Left kidney (tissue), 2 donors: Measurements from ENCODE around the gene PIP5K1B. TPM values are rescaled to one million over a fixed set of nuclear protein-coding genes. Genes with fewer than 3 reads are reported as not detected.
"Not testable (repeated sequence)": the region's sequence is repeated elsewhere in the genome, so short reads cannot be mapped to it uniquely, and the experiment has no call there.

Experiments used
- DNase-seq: peaks from one replicate; pipeline ENCODE4 v3.0.0-alpha.2; 2013
- polyA plus RNA-seq: library from polyadenylated mRNA; unstranded; fragments of 120-200 nt; gene quantifications from one replicate; pipeline ENCODE4 v1.2.1, GENCODE V29; 2013; ENCODE audit not compliant: insufficient read length

The PIP5K1B gene
- polyA plus RNA-seq, 1 donor = 7.1 TPM

DNA sequence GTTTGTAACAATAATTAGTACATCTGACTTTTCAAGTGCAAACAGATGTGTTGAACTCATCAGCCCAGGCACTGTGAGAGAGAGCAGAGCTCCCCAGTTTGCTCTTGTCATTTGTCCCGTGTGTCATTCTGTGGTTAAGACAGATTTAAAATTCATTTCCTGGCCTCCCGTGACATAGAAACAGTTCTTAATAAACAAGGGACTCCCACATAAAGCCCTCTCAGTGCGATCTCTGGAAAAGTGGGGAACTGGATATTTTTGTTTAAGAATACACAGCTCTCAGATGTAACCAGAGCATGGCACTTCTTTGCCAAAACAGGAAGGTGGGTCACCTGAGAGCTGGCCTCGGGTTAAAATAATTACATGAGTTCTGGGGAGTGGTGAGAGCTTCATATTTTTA is 250.3 kb downstream of the PIP5K1B start:
- DNase-seq = peak; percentile 61

DNA sequence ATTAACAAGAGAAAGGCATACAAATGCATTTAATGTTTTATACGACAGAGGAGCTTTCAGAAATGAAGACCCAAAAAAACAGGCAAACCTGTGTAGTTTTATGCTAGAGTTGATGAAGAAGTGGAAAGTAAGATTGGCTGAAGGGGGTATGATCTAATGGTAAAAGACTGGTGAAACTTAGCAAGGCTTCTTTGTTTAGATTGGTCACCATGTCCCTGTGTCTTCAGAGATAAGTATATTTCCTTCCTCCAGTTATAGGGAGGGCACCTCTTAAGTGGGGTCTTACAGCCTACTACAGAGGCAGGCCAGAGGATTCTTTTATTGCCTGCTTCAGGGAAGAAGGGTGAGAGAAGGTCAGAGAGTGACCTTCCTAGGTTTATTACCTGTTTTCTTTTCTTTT is 252.4 kb downstream of the PIP5K1B start:
- no peak for DNase-seq

DNA sequence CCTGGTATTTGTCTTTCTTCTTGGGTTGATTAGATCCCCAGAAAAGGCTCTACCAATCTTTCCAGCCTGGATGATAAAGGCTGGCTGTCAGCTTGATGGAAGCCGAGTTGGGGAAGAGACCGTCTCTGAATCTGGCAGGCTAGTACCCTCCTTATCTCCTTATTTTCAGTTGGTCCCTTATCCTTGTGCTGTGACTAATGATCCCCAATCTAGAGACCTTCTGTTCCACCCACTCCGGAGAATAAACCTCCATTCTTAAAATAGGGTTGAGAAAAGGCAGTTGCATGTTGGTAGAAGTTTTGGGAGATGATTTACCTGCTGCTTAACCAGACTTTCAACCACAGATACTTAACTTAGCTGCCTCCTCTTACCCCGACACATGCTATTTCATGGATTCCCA is 256.5 kb downstream of the PIP5K1B start:
- DNase-seq = no peak

DNA sequence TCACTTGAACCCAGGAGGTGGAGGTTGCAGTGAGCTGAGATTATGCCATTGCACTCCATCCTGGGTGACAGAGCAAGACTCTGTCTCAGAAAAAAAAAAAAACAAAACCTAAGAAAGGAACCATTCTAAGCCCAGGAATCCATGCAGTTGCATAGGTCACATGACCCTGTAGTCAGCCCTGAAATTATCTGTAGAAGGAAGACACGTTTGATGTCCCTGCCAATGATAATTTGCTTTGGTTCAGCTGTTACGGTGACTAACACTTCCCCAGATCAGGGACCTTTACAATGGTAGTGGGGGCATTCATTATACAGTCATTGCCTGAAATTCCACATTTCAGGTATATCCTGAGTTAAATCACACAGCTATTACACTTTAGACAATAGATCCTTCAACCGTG is 258.4 kb downstream of the PIP5K1B start:
- DNase-seq = no peak

DNA sequence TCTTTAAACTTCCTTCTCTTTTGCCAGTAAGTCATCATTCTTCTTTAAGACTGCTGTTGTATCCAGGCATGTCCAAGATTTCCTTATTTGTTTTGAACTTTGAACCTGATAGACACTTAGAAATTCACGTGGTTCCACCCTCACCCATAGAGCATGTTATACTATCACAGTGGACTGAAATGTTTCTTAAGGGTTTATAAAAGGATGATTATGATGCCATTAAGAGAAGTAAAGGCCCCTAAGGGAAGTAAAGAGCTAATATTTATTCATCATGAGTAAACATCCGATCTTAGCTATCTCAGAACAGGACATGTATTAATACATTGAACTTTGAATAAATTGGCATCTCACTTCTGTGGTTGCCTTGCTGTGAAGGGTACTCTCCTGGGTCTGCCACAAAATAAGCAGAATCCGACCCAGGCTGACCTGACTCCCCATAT is 259.1 kb downstream of the PIP5K1B start:
- no peak for DNase-seq

DNA sequence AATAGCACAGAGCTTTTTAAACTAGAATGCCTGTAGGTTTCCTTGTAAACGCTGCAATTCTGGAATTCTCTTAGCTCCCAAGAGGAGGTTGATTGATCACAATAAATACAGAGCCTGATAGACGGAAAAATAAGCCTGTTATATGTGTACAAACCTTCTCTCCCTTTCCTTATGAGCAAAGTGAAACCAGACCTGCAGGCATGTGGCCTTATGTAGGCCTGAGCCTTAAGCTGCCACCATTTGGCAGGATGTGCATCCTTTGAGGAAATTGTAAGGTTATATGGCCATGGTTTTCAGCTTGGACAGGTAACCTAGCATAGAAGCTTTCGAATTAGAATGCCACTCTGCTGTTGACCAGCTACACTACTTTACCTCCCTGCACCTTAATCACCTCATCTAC is 259.7 kb downstream of the PIP5K1B start:
- no peak for DNase-seq

DNA sequence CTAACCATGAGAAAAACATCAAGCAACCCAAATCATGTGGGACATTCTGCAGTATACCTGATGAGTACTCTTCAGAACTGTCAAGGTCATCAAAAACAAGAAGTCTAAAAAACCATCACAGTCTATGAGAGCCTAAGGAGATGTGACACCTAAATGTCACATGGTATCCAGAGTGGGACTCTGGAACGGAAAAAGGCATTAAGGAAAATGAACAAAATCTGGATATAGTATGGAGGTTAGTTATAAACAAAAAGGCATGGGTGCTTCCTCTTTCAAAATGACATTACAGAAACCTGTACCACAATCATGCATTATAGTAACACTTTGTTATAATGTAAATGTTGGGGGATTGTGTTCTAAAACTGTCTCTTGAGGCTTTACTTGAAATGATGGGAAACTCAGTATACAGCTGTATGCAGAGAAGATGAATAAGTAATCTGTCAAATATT is 261.5 kb downstream of the PIP5K1B start:
- DNase-seq = no peak

DNA sequence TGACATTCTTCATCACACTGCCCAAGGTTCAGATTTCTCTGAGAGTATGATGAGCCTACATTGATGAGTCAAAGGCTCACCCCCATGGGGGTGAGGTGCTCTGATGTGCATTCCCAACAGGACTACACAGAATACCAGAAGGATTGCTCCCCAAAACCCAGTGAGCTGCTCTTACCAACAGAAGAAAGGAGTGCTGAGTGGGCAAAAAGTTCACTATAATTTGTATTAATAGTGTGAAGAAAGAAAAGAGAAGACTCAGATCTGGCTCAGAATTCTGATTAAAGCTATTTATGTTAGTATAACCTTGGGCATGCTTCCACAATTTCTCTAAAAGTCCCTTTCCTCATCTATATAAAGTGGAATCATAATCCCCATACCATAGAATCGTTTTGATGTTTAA is 262.8 kb downstream of the PIP5K1B start:
- DNase-seq = no peak

DNA sequence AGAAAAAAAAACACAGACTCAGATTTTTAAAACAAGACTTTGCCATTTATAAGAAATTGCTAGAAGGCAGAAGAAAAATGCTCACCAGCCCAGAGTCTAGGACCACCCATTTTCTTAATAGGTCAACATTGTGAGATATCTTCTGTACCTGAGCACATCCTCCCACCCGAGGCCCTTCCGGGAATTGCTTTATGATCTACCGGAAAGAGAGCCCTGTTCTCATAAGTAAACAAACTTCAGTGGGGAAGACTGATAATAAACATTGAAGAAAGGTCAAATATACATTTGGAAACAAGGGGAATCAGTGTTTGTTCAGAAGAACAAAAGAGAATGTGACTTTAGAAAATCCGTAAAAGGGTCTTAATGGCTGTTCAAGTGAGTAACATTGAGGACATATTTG is 264.5 kb downstream of the PIP5K1B start:
- DNase-seq = no peak

DNA sequence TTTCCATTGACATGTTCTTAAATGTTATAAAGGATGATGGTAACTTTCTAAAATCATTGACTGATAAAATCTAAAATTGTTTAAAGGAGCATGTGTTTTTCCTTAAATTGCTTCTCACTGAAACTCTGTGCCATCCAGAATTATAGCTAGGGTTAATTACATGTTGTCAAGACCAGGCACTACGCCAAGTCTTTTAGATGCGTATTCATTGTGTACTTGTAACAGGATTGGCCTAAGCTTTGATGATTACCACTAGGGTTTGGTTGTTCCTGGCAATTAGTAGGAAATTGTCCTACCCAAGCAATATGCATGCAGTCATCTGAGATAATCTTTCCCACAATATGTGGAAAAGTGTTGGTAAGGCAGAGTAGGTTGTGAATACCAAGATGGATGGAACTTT is 265.1 kb downstream of the PIP5K1B start:
- DNase-seq = no peak

DNA sequence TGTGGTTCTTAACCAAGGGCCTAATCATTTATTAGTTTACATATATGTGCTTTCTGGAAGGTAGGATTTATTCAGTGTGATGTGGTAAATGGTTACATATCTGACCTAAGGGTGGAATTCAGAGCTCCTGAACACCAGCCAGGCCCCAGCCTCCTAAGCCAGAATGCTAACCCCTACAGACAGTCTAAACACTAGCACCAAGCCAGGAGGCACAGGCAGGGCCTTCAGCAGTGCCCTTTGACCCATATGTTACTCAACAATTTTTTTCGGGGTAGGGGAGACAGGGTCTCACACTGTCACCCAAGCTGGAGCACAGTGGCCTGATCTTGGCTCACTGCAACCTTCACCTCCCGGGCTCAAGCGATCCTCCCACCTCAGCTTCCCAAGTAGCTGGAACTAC is 268.6 kb downstream of the PIP5K1B start:
- no peak for DNase-seq

DNA sequence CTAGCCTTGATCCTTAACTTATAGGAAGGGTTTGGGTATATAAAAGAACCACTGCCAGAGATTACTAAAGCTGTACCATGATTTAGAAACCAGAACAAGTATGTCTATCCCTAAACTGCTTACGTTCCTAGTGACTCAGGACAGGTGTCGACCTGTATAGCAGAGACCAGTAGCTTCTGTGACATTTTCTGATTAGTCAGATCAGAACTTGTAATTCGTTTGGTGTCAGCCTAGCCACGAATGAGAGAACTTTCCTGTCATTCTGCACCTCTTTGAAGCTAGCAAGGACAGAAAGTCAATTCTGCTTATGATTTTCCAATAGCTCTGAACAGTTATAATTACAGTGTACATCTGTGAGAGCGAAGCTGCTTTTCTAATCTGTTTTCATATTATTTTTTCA is 269.4 kb downstream of the PIP5K1B start:
- no peak for DNase-seq

DNA sequence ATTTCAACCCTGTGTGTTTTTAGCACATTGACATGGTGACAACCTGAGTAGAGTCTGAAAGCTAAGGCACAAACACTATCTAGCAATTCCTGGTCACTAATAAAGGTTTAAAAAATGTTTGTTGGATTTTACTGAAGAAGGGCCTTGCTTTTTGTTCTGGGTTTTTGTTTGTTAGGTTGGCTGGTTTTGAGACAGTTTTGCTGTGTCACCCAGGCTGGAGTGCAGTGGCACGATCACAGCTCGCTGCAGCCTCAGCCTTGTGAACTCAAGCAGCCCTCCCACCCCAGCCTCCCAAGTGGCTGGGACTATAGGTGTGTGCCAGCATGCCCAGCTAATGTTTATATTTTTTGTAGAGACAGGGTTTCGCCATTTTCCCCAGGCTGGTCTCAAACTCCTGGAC is 269.9 kb downstream of the PIP5K1B start:
- DNase-seq = no peak

DNA sequence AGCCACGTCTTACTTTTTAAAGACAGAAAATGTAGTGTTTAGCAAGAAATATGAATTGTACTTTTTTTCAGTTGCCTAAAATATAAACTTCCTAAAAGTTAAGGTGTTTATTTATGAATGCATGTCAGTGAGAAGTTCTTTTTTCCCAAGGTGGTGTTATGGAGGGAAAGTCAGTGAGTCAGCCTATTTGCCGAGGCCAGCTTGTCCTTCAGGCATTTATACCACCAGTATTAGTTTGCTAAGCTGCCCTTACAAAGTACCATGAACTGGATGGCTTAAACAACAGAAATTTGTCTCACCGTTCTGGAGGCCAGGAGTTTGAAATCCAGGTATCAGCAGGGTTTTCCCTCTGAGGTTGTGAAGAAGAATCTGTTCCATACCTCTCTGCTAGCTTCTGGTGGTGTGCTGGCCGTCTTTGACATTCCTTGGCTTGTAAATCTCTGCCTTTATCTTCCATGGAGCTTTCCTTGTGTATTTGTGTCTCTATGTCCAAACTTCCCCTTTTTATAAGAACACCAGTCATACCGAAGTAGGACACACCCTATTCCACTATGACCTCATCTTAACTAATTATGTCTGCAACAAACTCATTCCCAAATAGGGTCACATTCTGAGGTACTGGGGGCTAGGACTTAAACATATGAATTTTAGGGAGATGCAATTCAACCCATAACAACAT is 270.5 kb downstream of the PIP5K1B start:
- no peak for DNase-seq

DNA sequence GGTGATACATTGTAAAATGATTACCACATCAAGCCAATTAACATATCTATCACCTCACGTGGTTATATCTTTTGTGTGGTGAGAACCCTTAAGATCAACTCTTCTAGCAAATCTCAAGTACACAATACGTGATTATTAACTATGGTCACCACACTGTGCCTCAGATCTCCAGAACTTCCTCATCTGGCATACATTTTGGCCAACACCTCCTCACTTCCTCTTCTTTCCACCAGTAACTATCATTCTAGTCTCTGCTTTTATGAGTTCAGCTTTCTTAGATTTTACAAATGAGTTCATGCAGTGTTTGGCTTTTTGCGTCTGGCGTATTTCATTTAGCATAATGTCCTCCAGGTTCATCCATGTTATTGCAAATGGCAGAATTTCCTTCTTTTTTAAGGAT is 273.0 kb downstream of the PIP5K1B start:
- no peak for DNase-seq

DNA sequence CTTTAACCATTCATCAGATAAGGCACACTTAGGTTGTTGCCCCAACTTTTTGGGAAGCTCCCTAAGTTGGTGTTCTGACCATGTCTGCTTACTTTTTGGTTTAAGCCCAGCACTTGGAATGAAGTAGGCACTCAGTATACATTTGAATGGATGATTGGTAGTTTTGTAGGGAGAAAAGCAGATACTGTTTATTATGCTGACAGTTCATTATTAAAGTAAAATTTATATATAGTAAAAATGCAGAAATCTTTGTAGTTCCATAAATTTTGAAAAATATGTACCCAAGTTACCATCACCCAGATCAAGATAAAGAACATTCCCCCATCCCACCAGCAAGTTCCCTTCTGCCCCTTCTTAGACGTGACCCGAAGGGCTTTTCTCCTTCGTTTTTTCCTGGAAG is 273.5 kb downstream of the PIP5K1B start:
- no peak for DNase-seq

DNA sequence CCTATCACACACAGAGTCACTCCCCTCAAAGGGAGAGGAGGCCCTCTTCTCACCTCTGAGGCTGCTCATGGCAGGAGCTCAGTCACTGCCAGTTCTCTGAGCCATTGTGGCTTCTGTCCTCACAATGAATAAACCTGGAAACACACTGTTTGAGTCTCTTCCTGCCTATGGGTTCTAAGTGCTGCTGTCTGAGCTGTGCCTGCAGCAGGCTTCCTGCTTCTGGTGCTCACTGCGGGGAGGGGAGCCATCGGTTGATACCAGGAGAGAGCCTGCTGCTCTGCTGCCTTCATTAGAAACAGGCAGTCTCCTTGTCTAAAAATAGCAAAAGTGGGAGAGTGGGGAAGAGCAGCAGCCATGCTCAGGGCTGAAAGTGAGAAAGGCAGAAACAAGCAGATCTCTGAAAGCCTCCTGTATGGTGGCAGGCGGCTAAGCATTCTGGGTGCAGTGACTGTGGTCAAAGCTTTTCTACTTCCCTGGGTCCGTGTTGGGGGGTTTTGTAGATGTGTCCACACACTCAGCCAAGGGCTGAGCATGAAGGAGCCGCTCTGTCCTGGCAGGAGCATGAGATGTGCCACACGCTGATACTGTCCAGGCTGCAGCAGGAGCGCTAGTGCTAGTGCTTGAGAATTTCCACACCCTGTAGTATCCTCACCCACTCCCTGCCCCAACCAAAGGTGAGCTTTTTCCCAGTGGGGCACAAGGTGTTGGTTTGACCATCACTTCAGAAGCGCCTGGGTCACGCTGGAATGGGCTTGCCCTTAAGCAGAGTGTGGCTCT is 274.7 kb downstream of the PIP5K1B start:
- DNase-seq = no peak

DNA sequence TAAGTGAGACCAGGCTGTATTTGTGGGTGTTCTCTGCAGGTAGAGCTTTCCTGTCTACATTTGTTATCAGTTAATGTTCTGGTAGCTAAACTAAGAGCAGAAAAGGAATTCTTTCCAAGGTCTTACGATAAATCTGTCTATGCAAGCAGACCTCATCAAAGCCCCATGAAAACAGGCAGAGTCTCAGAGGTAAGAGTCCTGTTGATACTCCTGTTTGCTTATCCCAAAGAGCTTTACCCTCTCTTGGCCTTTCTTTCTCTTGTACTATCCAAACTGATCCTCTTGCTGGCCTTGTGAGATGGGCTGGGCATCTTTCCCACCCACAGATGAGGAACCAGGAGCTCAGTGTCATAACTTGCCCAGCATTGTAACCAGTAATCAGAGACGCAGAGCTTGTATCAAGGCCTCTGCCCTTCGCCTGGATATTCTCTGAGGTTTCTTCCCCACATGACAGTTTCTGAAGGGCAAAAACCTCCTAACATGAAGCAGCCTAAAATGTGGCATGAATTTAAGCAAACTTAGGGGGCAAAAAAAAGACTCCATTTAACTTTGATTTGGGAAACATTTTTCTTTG is 275.4 kb downstream of the PIP5K1B start:
- DNase-seq = no peak

DNA sequence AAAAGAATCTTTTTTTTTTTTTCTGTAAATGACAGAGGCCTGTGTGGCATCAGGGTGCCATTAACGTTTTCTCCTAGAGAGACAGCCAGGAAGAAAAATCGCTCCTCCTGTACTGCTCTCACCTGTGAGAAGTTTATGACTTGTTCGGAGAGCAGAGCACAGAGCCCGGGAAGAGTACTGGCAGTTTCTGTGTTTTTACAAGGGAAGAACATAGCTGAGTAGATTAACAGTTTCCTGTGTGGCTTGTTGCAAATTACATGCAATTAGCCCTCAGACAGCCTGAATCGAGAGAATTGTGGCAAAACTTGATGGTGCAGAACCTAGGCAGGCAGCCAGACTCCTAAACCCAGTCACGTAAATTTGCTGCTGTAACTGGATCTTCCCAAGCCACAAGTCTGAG is 276.7 kb downstream of the PIP5K1B start:
- DNase-seq = peak; percentile 70

DNA sequence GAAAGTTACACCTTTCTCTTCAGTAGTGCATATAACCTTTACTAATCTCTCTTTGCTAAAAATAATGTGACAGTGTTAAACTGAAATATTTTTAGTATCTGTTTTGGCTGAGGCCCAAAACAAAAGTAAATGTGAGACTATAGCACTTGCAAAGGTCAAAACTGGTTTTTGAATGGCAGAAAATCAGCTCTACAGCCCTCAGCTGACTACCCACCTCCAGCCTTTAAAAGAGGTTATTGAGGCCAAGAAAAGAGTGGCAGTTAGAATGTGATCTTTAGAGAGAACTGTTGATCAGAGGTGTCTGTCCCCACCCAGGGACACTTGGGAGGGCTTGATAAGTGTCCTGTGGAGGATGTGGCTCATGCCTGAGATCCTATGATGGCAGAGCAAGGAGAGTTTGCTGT is 278.0 kb downstream of the PIP5K1B start:
- no peak for DNase-seq

DNA sequence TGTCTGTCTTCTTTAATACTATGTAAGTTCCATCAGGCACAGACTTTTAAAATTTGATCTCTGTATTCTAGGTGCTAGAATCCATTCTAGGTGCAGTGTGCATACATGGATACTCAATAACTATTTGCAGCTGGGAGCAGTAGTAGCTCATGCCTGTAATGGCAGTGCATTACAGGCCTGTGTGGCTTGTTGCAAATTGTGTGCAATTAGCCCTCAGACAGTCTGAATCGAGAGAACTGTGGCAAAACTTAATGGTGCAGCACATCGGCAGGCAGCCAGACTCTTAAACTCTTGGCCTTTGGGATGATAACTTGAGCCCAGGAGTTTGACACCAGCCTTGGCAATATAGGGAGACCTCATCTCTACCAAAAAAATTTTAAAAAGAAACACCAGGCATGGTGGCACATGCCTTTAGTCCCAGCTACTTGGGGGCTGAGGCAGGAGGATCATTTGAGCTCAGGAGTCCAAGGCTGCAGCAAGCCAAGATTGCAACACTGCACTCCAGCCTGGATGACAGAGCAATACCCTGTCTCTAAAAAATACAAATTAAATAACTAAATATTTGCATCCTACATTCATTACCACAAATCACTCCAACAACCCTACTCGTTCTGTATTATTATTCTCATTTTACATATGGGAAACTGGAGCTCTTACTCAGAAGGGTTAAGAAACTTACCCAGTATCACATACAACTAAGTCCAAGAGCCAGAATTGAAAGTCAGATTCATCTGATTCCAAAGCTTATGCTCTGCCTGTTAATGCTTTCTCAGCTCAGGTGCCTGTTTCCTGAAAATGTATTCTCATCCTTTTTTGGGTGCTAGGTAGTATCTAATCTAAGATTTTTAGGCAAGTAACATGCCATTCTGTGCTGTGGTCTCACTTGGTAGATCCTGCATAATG is 278.7 kb downstream of the PIP5K1B start:
- no peak for DNase-seq

DNA sequence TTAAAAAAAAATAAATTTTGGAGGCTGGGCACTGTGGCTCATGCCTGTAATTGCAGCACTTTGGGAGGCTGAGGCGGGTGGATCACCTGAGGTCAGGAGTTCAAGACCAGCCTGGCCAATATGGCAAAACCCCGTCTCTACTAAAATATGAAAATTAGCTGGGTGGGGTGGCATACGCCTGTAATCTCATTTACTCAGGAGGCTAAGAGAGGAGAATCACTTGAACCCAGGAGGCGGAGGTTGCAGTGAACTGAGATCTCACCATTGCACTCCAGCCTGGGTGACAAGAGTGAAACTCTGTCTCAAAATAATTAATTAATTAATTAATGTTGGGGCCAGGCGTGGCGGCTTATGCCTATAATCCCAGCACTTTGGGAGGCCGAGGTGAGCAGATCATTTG is 281.9 kb downstream of the PIP5K1B start:
- DNase-seq = not testable (repeated sequence)
